Colonic mucosa (tissue), 4 donors: ENCODE measurements around the gene NOXO1. TPM values are rescaled to one million over a fixed set of nuclear protein-coding genes. Genes with fewer than 3 reads are reported as not detected.
"Not testable (repeated sequence)": the region's sequence is repeated elsewhere in the genome, so short reads cannot be mapped to it uniquely, and the experiment has no call there.

Source experiments
- DNase-seq: peaks from one replicate; pipeline ENCODE4 v3.0.0-alpha.2; 2020
- H3K27ac ChIP-seq: fragments of 200-600 bp; one replicate; pipeline ENCODE4 v1.8.0; 2021
- H3K27me3 ChIP-seq: fragments of 200-600 bp; one replicate; pipeline ENCODE4 v1.8.0; 2021
- H3K36me3 ChIP-seq: fragments of 200-600 bp; one replicate; pipeline ENCODE4 v1.8.0; 2021
- H3K4me1 ChIP-seq: fragments of 200-600 bp; one replicate; pipeline ENCODE4 v1.8.0; 2021; ENCODE audit warnings: mild to moderate bottlenecking
- H3K4me3 ChIP-seq: fragments of 200-600 bp; one replicate; pipeline ENCODE4 v1.8.0; 2021
- H3K9ac ChIP-seq, 2 donors: one replicate each; pipeline ENCODE4 v1.7.0; 2013; ENCODE audit warnings: control low read depth in 2 of 2, low read depth in 2 of 2, low read length in 2 of 2
- H3K9me3 ChIP-seq: fragments of 200-600 bp; one replicate; pipeline ENCODE4 v1.8.0; 2021
- CTCF ChIP-seq: fragments of 200-600 bp; IDR thresholded peaks from one replicate; pipeline ENCODE4 v1.8.0; 2022; ENCODE audit warnings: antibody characterized with exemption, mild to moderate bottlenecking
- intact Hi-C: fragments of 100-400 bp; cut with DNase I; formaldehyde crosslinking; loops from one replicate; pipeline ENCODE4 v1.14.1; 2022
- total RNA-seq, 2 donors: library from RNA; stranded (reverse); fragmentation: NEBNext Ultra II Directional in 1 of 2; extraction: Animal tissue kit (Norgen Biotek cat#: 25700) in 1 of 2; gene quantifications; one replicate each; pipeline ENCODE4 v1.2.1, GENCODE V29; 2021
- donor health status: healthy.
- donor health status: DM: no; HTN: no; CAD: no.
- donor health status: DM: no; HTN: no; CAD: no.

NOXO1 gene
- total RNA-seq, 2 donors from 2014 or later = 43.9 to 80.1 TPM

- no peak for TF ChIP-seq CTCF
- Histone ChIP-seq H3K36me3 (no peaks in the 10 kb centered on the region), H3K9me3 (no peaks in the 10 kb centered on the region), H3K27me3 (peaks cover 17% of the 10 kb centered on the region), H3K4me3 (no peak overlapping the region), H3K9ac (peak overlapping the region; percentile 56 to 82), H3K27ac (peak overlapping the region; percentile 72), H3K4me1 (peaks cover 10% of the 10 kb centered on the region)
- intact Hi-C loops = no loop called here
- DNase-seq = no peak
Measured at GRCh38 chr16:2015947-2016208, 34.6 kb upstream of the NOXO1 start.

DNA sequence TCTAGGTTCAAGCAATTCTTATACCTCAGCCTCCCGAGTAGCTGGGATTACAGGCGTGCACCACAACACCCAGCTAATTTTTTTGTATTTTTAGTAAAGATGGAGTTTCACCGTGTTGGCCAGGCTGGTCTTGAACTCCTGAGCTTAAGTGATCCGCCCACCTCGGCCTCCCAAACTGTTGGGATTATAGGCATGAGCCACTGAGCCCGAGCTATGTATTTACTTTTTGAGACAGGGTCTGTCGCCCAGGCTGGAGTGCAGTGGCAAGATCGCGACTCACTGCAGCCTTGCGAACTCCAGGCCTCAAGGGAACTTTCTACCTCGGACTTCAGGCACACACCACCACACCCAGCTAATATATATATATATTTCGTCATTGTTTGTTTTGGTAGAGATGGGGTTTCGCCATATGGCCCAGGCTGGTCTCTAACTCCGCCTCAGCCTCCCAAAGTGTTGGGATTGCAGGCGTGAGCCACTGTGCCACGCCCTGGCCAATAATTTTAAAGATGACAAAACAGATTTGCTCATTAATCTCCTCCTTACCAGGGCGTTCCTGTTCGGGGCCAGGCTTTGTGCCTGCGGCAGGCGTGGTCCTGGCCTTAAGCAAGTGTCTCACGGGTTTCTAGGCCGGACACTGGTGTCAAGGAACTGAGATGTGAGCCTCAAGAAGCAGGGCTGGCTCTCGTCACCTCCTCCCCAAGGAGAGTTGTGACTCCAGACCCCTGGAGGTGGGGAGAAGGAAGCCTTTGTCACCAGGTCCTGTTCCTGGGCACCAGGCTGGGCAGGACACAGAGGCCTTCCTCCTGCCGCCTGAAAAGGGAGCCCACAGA lies 34.1 kb upstream of the NOXO1 start:
- peaks cover 7% of the 10 kb centered on the region for H3K4me1 ChIP-seq
- TF ChIP-seq CTCF = no peak
- H3K27me3 ChIP-seq = peaks cover 12% of the 10 kb centered on the region
- H3K9me3 ChIP-seq = no peaks in the 10 kb centered on the region
- intact Hi-C loops = no loop called here
- no peaks in the 10 kb centered on the region for H3K36me3 ChIP-seq
- no peak overlapping the region for H3K4me3 ChIP-seq
- peak overlapping the region; percentile 56 to 82 for H3K9ac ChIP-seq
- H3K27ac ChIP-seq = peak overlapping the region; percentile 72
- DNase-seq = peak; percentile 80

DNA sequence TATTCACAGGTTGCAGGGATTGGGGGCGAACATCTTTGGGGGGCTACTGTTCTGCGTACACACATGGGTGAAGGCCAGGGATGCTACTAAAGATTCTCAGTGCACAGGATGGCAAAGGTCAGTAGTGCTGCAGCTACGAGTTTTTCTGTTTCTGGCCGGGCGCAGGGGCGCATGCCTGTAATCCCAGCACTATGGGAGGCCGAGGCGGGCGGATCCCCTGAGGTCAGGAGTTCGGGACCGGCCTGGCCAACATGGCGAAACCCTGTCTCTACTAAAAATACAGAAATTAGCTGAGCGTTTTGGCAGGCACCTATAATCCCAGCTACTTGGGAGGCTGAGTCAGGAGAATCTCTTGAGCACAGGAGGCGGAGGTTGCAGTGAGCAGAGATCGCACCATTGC lies 32.3 kb upstream of the NOXO1 start:
- intact Hi-C loops = no loop called here
- DNase-seq = no peak
- H3K27ac ChIP-seq = no peak overlapping the region
- peaks cover 2% of the 10 kb centered on the region for H3K4me1 ChIP-seq
- no peak overlapping the region for H3K4me3 ChIP-seq
- H3K9me3 ChIP-seq = no peaks in the 10 kb centered on the region
- H3K36me3 ChIP-seq = no peaks in the 10 kb centered on the region
- no peak for TF ChIP-seq CTCF
- no peak overlapping the region for H3K9ac ChIP-seq
- H3K27me3 ChIP-seq = no peaks in the 10 kb centered on the region

DNA sequence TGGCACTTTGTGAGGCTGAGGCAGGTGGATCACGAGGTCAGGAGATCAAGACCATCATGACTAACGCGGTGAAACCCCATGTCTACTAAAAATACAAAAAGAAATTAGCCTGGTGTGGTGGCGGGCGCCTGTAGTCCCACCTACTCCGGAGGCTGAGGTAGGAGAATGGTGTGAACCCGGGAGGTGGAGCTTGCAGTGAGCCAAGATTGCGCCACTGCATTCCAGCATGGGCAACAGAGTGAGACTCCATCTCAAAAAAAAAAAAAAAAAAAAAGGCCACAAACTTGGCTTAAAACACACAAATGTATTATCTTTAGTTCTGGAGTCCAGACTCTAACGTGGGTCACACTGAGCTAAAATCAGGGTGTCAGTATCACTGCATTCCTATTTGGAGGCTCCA lies 30.5 kb upstream of the NOXO1 start:
- H3K9ac ChIP-seq, H3K27me3 ChIP-seq, H3K4me3 ChIP-seq, H3K27ac ChIP-seq, H3K36me3 ChIP-seq, H3K9me3 ChIP-seq, DNase-seq, intact Hi-C loops: not testable (repeated sequence)
- peaks cover 16% of the 10 kb centered on the region for H3K4me1 ChIP-seq

DNA sequence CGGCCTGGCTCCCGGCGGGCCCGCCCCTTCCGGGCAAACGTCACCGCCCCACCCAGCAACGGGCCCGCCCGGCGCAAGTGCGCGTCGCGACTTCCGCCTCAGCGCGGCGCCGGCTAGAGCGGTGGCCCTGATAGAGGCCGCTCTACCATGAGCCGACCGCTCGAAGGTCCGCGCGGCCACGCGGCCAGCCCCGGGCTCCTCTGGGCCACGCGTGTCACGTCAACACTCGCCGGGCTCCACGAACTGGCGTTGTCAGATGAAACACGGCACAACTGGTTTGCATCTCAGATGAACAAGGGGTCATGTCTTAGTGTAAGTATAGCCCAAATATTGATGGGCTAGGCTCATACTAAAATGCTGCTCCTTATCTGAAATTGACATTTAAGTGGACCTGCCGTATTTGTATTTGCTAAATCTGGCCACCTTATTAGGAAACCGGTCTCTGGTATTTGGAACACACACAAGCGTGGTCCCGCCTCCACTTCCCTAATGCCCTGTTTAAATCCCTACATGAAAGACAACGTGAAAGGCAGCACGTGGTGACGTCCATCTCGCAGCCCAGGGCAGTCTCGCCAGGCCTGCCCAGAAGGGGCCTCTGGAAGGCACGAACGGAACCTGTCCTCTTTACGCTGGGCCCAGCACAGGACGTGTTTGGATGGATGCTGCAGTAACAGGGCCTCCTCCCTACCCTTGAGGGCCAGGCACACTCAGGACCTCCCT lies 28.7 kb upstream of the NOXO1 start, which contains the start of gene ZNF598:
ZNF598 (minus strand) TSS at position 31 of the 720 bp plus-strand sequence.
- Histone ChIP-seq H3K4me3 (peak within 1 kb of the TSS; percentile 95), H3K9ac (peak within 1 kb of the TSS; percentile 98), H3K9me3 (no peaks in the 10 kb centered on the region), H3K27me3 (no peaks in the 10 kb centered on the region), H3K4me1 (peaks cover 20% of the 10 kb centered on the region), H3K27ac (peak within 1 kb of the TSS; percentile 88), H3K36me3 (no peaks in the 10 kb centered on the region)
- no peak for TF ChIP-seq CTCF
- DNase-seq = peak; percentile 79
- intact Hi-C loops = no loop called here
